ENCODE results near the gene BOLA1.
"Not testable (repeated sequence)": the region's sequence is repeated elsewhere in the genome, so short reads cannot be mapped to it uniquely, and the experiment has no call there.

BOLA1 gene

GRCh38 chr1:149899460-149900284 is at the start of gene BOLA1:
BOLA1 (plus strand) TSS chr1:149899568; CDS start chr1:149900060, 492 bp downstream.
- DNase-seq (ENCODE audit: low spot score): peak; percentile 97

- DNase-seq (ENCODE audit: low spot score): no peak
These were observed 49.4 kb upstream of the BOLA1 start for GRCh38 chr1:149849947-149850360.

GRCh38 chr1:149850732-149851345 is 48.5 kb upstream of the BOLA1 start:
- not testable (repeated sequence) for DNase-seq (ENCODE audit: low spot score)

GRCh38 chr1:149851585-149852213 is 47.7 kb upstream of the BOLA1 start:
- DNase-seq (ENCODE audit: low spot score): not testable (repeated sequence)

- DNase-seq (ENCODE audit: low spot score): not testable (repeated sequence)
These were observed 47.1 kb upstream of the BOLA1 start for GRCh38 chr1:149852263-149852662.

- not testable (repeated sequence) for DNase-seq (ENCODE audit: low spot score)
These were observed 39.1 kb upstream of the BOLA1 start for GRCh38 chr1:149860271-149860670.

- not testable (repeated sequence) for DNase-seq (ENCODE audit: low spot score)
These were observed 38.5 kb upstream of the BOLA1 start for GRCh38 chr1:149860684-149861496.

- DNase-seq (ENCODE audit: low spot score): not testable (repeated sequence)
These were observed 37.8 kb upstream of the BOLA1 start for GRCh38 chr1:149861497-149862054.

GRCh38 chr1:149866887-149867286 is 32.5 kb upstream of the BOLA1 start:
- not testable (repeated sequence) for DNase-seq (ENCODE audit: low spot score)

GRCh38 chr1:149873060-149873459 is 26.3 kb upstream of the BOLA1 start:
- DNase-seq (ENCODE audit: low spot score): not testable (repeated sequence)

GRCh38 chr1:149877211-149877946 is 22.0 kb upstream of the BOLA1 start:
- DNase-seq (ENCODE audit: low spot score): no peak

GRCh38 chr1:149879556-149879955 is 19.8 kb upstream of the BOLA1 start:
- DNase-seq (ENCODE audit: low spot score): no peak

GRCh38 chr1:149881876-149882275 is 17.5 kb upstream of the BOLA1 start:
- no peak for DNase-seq (ENCODE audit: low spot score)

GRCh38 chr1:149883598-149884247 is 15.6 kb upstream of the BOLA1 start:
- no peak for DNase-seq (ENCODE audit: low spot score)

- peak; percentile 58 for DNase-seq (ENCODE audit: low spot score)
These were observed 14.7 kb upstream of the BOLA1 start for GRCh38 chr1:149884433-149885338.

- peak; percentile 80 for DNase-seq (ENCODE audit: low spot score)
These were observed 13.8 kb upstream of the BOLA1 start for GRCh38 chr1:149885339-149886120.

- not testable (repeated sequence) for DNase-seq (ENCODE audit: low spot score)
These were observed 13.3 kb upstream of the BOLA1 start for GRCh38 chr1:149886121-149886395.

GRCh38 chr1:149886396-149887195 is 12.8 kb upstream of the BOLA1 start:
- DNase-seq (ENCODE audit: low spot score): peak; percentile 89

Data from D341Med (cell line).